ENCODE results near the gene IGSF9B.

IGSF9B gene

GRCh38 chr11:133971881-133972280, 15.1 kb upstream of the IGSF9B start:
- H3K4me3 ChIP-seq (ENCODE audit: insufficient read depth, low read length, poor library complexity, severe bottlenecking): no peak overlapping the region
- no peaks in the 10 kb centered on the region for H3K27me3 ChIP-seq (ENCODE audit: low read length)
- H3K36me3 ChIP-seq (ENCODE audit: low read length): no peaks in the 10 kb centered on the region
- H3K9me3 ChIP-seq (ENCODE audit: insufficient read depth, low read length): no peaks in the 10 kb centered on the region
- H4K20me1 ChIP-seq (ENCODE audit: low read depth, low read length): no peaks in the 10 kb centered on the region
- no peak for TF ChIP-seq CTCF (IDR thresholded peaks at IDR 0.05; ENCODE audit: insufficient read depth, low read length, poor library complexity, severe bottlenecking)
- TF ChIP-seq EZH2phosphoT487 (conservative IDR thresholded peaks at IDR 0.05; ENCODE audit: low read length): no peak
- no peak overlapping the region for H3K27ac ChIP-seq (ENCODE audit: low read depth, low read length)
- H3K9ac ChIP-seq (ENCODE audit: low read length): no peak overlapping the region
- no peak overlapping the region for H2AFZ ChIP-seq (ENCODE audit: low read depth, low read length, severe bottlenecking)
- H3K9me2 ChIP-seq (replicated peaks; ENCODE audit: insufficient read depth, low read length): no peaks in the 10 kb centered on the region
- H3F3A ChIP-seq (ENCODE audit: insufficient read depth): no peaks in the 10 kb centered on the region
- no peak overlapping the region for H3K4me2 ChIP-seq (ENCODE audit: low read depth, low read length, poor library complexity, severe bottlenecking)
- no peaks in the 10 kb centered on the region for H3K79me2 ChIP-seq (ENCODE audit: insufficient read depth, low read length)

- Histone ChIP-seq H2AFZ (ENCODE audit: low read depth, low read length, severe bottlenecking) (no peak overlapping the region), H3K9me2 (replicated peaks; ENCODE audit: insufficient read depth, low read length) (no peaks in the 10 kb centered on the region), H3K79me2 (ENCODE audit: insufficient read depth, low read length) (no peaks in the 10 kb centered on the region), H3K36me3 (ENCODE audit: low read length) (no peaks in the 10 kb centered on the region), H3K27ac (ENCODE audit: low read depth, low read length) (no peak overlapping the region), H3F3A (ENCODE audit: insufficient read depth) (no peaks in the 10 kb centered on the region), H3K27me3 (ENCODE audit: low read length) (no peaks in the 10 kb centered on the region), H3K9me3 (ENCODE audit: insufficient read depth, low read length) (no peaks in the 10 kb centered on the region), H4K20me1 (ENCODE audit: low read depth, low read length) (no peaks in the 10 kb centered on the region), H3K4me2 (ENCODE audit: low read depth, low read length, poor library complexity, severe bottlenecking) (no peak overlapping the region), H3K9ac (ENCODE audit: low read length) (no peak overlapping the region), H3K4me3 (ENCODE audit: insufficient read depth, low read length, poor library complexity, severe bottlenecking) (no peak overlapping the region)
- no peak for TF ChIP-seq EZH2phosphoT487 (conservative IDR thresholded peaks at IDR 0.05; ENCODE audit: low read length)
- no peak for TF ChIP-seq CTCF (IDR thresholded peaks at IDR 0.05; ENCODE audit: insufficient read depth, low read length, poor library complexity, severe bottlenecking)
Measured at GRCh38 chr11:133969112-133969511, 12.3 kb upstream of the IGSF9B start.

GRCh38 chr11:133968300-133968699, 11.5 kb upstream of the IGSF9B start:
- no peak overlapping the region for H2AFZ ChIP-seq (ENCODE audit: low read depth, low read length, severe bottlenecking)
- no peaks in the 10 kb centered on the region for H3K36me3 ChIP-seq (ENCODE audit: low read length)
- H3K9me2 ChIP-seq (replicated peaks; ENCODE audit: insufficient read depth, low read length): no peaks in the 10 kb centered on the region
- H3K4me3 ChIP-seq (ENCODE audit: insufficient read depth, low read length, poor library complexity, severe bottlenecking): no peak overlapping the region
- no peak for TF ChIP-seq EZH2phosphoT487 (conservative IDR thresholded peaks at IDR 0.05; ENCODE audit: low read length)
- TF ChIP-seq CTCF (IDR thresholded peaks at IDR 0.05; ENCODE audit: insufficient read depth, low read length, poor library complexity, severe bottlenecking): no peak
- H3F3A ChIP-seq (ENCODE audit: insufficient read depth): no peaks in the 10 kb centered on the region
- H3K27me3 ChIP-seq (ENCODE audit: low read length): no peaks in the 10 kb centered on the region
- no peaks in the 10 kb centered on the region for H4K20me1 ChIP-seq (ENCODE audit: low read depth, low read length)
- H3K4me2 ChIP-seq (ENCODE audit: low read depth, low read length, poor library complexity, severe bottlenecking): no peak overlapping the region
- no peaks in the 10 kb centered on the region for H3K9me3 ChIP-seq (ENCODE audit: insufficient read depth, low read length)
- H3K9ac ChIP-seq (ENCODE audit: low read length): no peak overlapping the region
- no peak overlapping the region for H3K27ac ChIP-seq (ENCODE audit: low read depth, low read length)
- H3K79me2 ChIP-seq (ENCODE audit: insufficient read depth, low read length): no peaks in the 10 kb centered on the region
